GM23338 (cell line): ENCODE results near the gene FRY. TPM values are rescaled to one million over a fixed set of nuclear protein-coding genes. Genes with fewer than 3 reads are reported as not detected.

Experiments
- ATAC-seq: fragments of 200-7000 bp; cut with Tn5 transposase; 3 replicates; pipeline ENCODE4 v1.9.1; 2020
- DNase-seq: peaks from one replicate; pipeline ENCODE4 v3.0.0-alpha.2; 2015; ENCODE audit warnings: low spot score
- H2AFZ ChIP-seq: fragments of 200-600 bp; sonication (generic); 2 replicates; pipeline ENCODE4 v1.8.0; 2016; ENCODE audit warnings: antibody characterized with exemption, mild to moderate bottlenecking, moderate library complexity
- H3F3A ChIP-seq: fragments of 200-600 bp; sonication (generic); replicated peaks from 2 replicates; pipeline ENCODE4 v1.8.0; 2017; ENCODE audit warnings: antibody characterized with exemption, mixed run types, low read depth
- H3K27ac ChIP-seq: fragments of 200-600 bp; sonication (generic); 2 replicates; pipeline ENCODE4 v1.6.1; 2016; ENCODE audit warnings: low read depth
- H3K27me3 ChIP-seq: fragments of 200-600 bp; sonication (generic); 2 replicates; pipeline ENCODE4 v1.8.0; 2016; ENCODE audit warnings: mild to moderate bottlenecking, mixed run types, moderate library complexity; ENCODE audit not compliant: insufficient read depth
- H3K36me3 ChIP-seq: fragments of 200-600 bp; sonication (generic); 2 replicates; pipeline ENCODE4 v1.8.0; 2016; ENCODE audit warnings: mild to moderate bottlenecking; ENCODE audit not compliant: insufficient read depth
- H3K4me1 ChIP-seq: fragments of 200-600 bp; sonication (generic); 2 replicates; pipeline ENCODE4 v1.8.0; 2016; ENCODE audit warnings: mild to moderate bottlenecking, moderate library complexity; ENCODE audit not compliant: insufficient read depth
- H3K4me2 ChIP-seq: fragments of 200-600 bp; sonication (generic); 2 replicates; pipeline ENCODE4 v1.7.1; 2017; ENCODE audit warnings: mixed run types
- H3K4me3 ChIP-seq: fragments of 200-600 bp; sonication (generic); 2 replicates; pipeline ENCODE4 v1.6.1; 2016; ENCODE audit warnings: mixed run types
- H3K79me2 ChIP-seq: fragments of 200-600 bp; sonication (generic); replicated peaks from 2 replicates; pipeline ENCODE4 v1.8.0; 2017; ENCODE audit warnings: mild to moderate bottlenecking; ENCODE audit not compliant: insufficient read depth
- H3K9me2 ChIP-seq: fragments of 200-600 bp; sonication (generic); 2 replicates; pipeline ENCODE4 v1.8.0; 2017; ENCODE audit not compliant: insufficient read depth
- H4K20me1 ChIP-seq: fragments of 200-600 bp; sonication (generic); replicated peaks from 2 replicates; pipeline ENCODE4 v1.8.0; 2017; ENCODE audit warnings: mild to moderate bottlenecking; ENCODE audit not compliant: insufficient read depth
- H3K27ac Mint-ChIP-seq: 2 replicates; pipeline ENCODE4 v1.8.0; 2020; ENCODE audit warnings: inconsistent platforms, mild to moderate bottlenecking, moderate library complexity, mixed read lengths
- H3K27me3 Mint-ChIP-seq: 3 replicates; pipeline ENCODE4 v1.8.0; 2022; ENCODE audit warnings: low read depth, mild to moderate bottlenecking, moderate library complexity, mixed read lengths, inconsistent platforms; ENCODE audit not compliant: insufficient read depth, poor library complexity
- H3K36me3 Mint-ChIP-seq: 3 replicates; pipeline ENCODE4 v1.8.0; 2021; ENCODE audit warnings: low read depth, mild to moderate bottlenecking, inconsistent platforms, moderate library complexity, mixed read lengths
- H3K4me1 Mint-ChIP-seq: 3 replicates; pipeline ENCODE4 v1.8.0; 2020; ENCODE audit warnings: mild to moderate bottlenecking, inconsistent platforms, mixed read lengths
- H3K4me3 Mint-ChIP-seq: 3 replicates; pipeline ENCODE4 v1.8.0; 2021; ENCODE audit warnings: moderate library complexity, mild to moderate bottlenecking, inconsistent platforms, mixed read lengths
- H3K9me3 Mint-ChIP-seq: 3 replicates; pipeline ENCODE4 v1.8.0; 2020; ENCODE audit warnings: moderate library complexity, mild to moderate bottlenecking, inconsistent platforms, mixed read lengths
- CREB1 ChIP-seq: fragments of 250-450 bp; sonication (Bioruptor Pico); IDR thresholded peaks from 2 replicates; pipeline ENCODE4 v1.5.0; 2020; ENCODE audit warnings: low read depth, mild to moderate bottlenecking, moderate library complexity
- EZH2 ChIP-seq: fragments of 200-600 bp; sonication (generic); IDR thresholded peaks from one replicate; pipeline ENCODE4 v1.8.0; 2017; ENCODE audit warnings: antibody characterized with exemption, mild to moderate bottlenecking, low read depth; ENCODE audit not compliant: unreplicated experiment
- EZH2phosphoT487 ChIP-seq: fragments of 200-600 bp; sonication (generic); IDR thresholded peaks from one replicate; pipeline ENCODE4 v1.8.1; 2018; ENCODE audit warnings: antibody characterized with exemption; ENCODE audit not compliant: unreplicated experiment
- NANOG ChIP-seq: IDR thresholded peaks from 2 replicates; pipeline ENCODE4 v1.6.1; 2016; ENCODE audit warnings: antibody characterized with exemption, borderline replicate concordance
- STAT1 ChIP-seq: IDR thresholded peaks from one replicate; pipeline ENCODE4 v1.6.1; 2016; ENCODE audit warnings: antibody characterized with exemption; ENCODE audit not compliant: unreplicated experiment
- ZNF114 ChIP-seq: fragments of 250-450 bp; sonication (Bioruptor Pico); IDR thresholded peaks from 2 replicates; pipeline ENCODE4 v1.5.0; 2020; ENCODE audit warnings: mild to moderate bottlenecking, moderate library complexity
- ZNF462 ChIP-seq: fragments of 250-450 bp; sonication (Bioruptor Pico); IDR thresholded peaks from 2 replicates; pipeline ENCODE4 v1.5.0; 2020; ENCODE audit warnings: mild to moderate bottlenecking, moderate library complexity
- polyA plus RNA-seq: library from polyadenylated mRNA; unstranded; fragments of >200 nt; fragmentation: Nextera tagmentation; extraction: Ambion mirVana; gene quantifications from 2 replicates; pipeline ENCODE4 v1.2.1, GENCODE V29; 2016
- total RNA-seq: library from RNA; depleted of rRNA; stranded (reverse); fragments of >200 nt; shearing (Covaris generic); gene quantifications from 2 replicates; pipeline ENCODE4 v1.2.3, GENCODE V29; 2014
- TF ChIP-seq, protein P1 (sequence below): IDR thresholded peaks from 2 replicates; pipeline ENCODE4 v1.6.1; 2016; ENCODE audit warnings: antibody characterized with exemption
- TF ChIP-seq, protein P2 (sequence below): IDR thresholded peaks from one replicate; pipeline ENCODE4 v1.6.1; 2018; ENCODE audit warnings: antibody characterized with exemption; ENCODE audit not compliant: unreplicated experiment
- TF ChIP-seq, protein P3 (sequence below), 2 experiments: fragments of 200-600 bp in 1 of 2; sonication (generic) in 1 of 2; conservative IDR thresholded peaks; 2 replicates each; pipeline versions ENCODE4 v1.5.1 to v1.6.1; 2016 to 2017; ENCODE audit warnings: antibody characterized with exemption in 2 of 2, low read depth in 2 of 2, mild to moderate bottlenecking in 2 of 2, moderate library complexity in 1 of 2

Gene FRY
- total and polyA plus RNA-seq, 2 experiments from 2014 or later: 2.4 to 10.1 TPM

DNA sequence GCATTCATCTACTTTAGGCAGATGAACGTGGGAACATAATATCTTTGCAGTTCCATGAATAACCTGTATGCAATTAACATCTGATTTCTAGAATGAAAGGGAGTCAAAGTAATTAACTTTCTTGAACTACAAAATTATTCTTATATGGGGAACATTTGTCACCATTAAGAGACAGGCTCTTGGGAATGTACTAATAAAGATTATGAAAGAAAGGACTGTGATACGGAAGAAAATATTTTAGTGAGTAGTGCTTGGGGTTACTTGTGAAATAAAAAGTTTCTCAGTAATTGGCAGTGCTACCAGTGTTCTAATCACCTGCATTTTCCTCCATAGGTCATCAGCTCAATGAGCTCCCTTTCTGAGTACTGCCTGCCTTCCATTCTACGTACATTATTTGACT is 85.4 kb downstream of the FRY start:
- Mint-ChIP-seq H3K9me3 (peaks cover 3% of the 10 kb centered on the region; the same call in 1 of the 3 replicates), H3K4me1 (peaks cover 6% of the 10 kb centered on the region)

More for the DNA sequence above, 85.4 kb downstream of the FRY start:
- Histone ChIP-seq H3K9me2 (no peaks in the 10 kb centered on the region), H3K27me3 (no peaks in the 10 kb centered on the region), H2AFZ (no peak overlapping the region), H3K27ac (no peak overlapping the region), H3K36me3 (no peaks in the 10 kb centered on the region), H3K4me3 (no peak overlapping the region), H3F3A (no peaks in the 10 kb centered on the region), H4K20me1 (no peaks in the 10 kb centered on the region), H3K79me2 (no peaks in the 10 kb centered on the region), H3K4me1 (no peaks in the 10 kb centered on the region), H3K4me2 (no peak overlapping the region)
- no peak for DNase-seq
- no peak for ATAC-seq
- Mint-ChIP-seq H3K4me3 (no peak overlapping the region), H3K27ac (no peak overlapping the region), H3K36me3 (peaks cover 3% of the 10 kb centered on the region; the same call in 2 of the 3 replicates), H3K27me3 (peaks cover 7% of the 10 kb centered on the region)
- TF ChIP-seq, protein P1, sequence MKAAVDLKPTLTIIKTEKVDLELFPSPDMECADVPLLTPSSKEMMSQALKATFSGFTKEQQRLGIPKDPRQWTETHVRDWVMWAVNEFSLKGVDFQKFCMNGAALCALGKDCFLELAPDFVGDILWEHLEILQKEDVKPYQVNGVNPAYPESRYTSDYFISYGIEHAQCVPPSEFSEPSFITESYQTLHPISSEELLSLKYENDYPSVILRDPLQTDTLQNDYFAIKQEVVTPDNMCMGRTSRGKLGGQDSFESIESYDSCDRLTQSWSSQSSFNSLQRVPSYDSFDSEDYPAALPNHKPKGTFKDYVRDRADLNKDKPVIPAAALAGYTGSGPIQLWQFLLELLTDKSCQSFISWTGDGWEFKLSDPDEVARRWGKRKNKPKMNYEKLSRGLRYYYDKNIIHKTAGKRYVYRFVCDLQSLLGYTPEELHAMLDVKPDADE: no peak
- TF ChIP-seq EZH2phosphoT487 (no peak), ZNF114 (CRISPR knock-in tag) (no peak), ZNF462 (CRISPR knock-in tag) (no peak), CREB1 (CRISPR knock-in tag) (no peak), NANOG (no peak), EZH2 (no peak), STAT1 (no peak)
- TF ChIP-seq, protein P2, sequence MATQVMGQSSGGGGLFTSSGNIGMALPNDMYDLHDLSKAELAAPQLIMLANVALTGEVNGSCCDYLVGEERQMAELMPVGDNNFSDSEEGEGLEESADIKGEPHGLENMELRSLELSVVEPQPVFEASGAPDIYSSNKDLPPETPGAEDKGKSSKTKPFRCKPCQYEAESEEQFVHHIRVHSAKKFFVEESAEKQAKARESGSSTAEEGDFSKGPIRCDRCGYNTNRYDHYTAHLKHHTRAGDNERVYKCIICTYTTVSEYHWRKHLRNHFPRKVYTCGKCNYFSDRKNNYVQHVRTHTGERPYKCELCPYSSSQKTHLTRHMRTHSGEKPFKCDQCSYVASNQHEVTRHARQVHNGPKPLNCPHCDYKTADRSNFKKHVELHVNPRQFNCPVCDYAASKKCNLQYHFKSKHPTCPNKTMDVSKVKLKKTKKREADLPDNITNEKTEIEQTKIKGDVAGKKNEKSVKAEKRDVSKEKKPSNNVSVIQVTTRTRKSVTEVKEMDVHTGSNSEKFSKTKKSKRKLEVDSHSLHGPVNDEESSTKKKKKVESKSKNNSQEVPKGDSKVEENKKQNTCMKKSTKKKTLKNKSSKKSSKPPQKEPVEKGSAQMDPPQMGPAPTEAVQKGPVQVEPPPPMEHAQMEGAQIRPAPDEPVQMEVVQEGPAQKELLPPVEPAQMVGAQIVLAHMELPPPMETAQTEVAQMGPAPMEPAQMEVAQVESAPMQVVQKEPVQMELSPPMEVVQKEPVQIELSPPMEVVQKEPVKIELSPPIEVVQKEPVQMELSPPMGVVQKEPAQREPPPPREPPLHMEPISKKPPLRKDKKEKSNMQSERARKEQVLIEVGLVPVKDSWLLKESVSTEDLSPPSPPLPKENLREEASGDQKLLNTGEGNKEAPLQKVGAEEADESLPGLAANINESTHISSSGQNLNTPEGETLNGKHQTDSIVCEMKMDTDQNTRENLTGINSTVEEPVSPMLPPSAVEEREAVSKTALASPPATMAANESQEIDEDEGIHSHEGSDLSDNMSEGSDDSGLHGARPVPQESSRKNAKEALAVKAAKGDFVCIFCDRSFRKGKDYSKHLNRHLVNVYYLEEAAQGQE: no peak
- TF ChIP-seq, protein P3, sequence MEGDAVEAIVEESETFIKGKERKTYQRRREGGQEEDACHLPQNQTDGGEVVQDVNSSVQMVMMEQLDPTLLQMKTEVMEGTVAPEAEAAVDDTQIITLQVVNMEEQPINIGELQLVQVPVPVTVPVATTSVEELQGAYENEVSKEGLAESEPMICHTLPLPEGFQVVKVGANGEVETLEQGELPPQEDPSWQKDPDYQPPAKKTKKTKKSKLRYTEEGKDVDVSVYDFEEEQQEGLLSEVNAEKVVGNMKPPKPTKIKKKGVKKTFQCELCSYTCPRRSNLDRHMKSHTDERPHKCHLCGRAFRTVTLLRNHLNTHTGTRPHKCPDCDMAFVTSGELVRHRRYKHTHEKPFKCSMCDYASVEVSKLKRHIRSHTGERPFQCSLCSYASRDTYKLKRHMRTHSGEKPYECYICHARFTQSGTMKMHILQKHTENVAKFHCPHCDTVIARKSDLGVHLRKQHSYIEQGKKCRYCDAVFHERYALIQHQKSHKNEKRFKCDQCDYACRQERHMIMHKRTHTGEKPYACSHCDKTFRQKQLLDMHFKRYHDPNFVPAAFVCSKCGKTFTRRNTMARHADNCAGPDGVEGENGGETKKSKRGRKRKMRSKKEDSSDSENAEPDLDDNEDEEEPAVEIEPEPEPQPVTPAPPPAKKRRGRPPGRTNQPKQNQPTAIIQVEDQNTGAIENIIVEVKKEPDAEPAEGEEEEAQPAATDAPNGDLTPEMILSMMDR (conservative IDR thresholded peaks at IDR 0.05; ENCODE audit: low read depth in 2 of 2): no peak
